ENCODE results near the gene CXXC1.
A peak's percentile ranks its signal among the peaks of the same experiment; 100 is the strongest.

CXXC1 gene

DNA sequence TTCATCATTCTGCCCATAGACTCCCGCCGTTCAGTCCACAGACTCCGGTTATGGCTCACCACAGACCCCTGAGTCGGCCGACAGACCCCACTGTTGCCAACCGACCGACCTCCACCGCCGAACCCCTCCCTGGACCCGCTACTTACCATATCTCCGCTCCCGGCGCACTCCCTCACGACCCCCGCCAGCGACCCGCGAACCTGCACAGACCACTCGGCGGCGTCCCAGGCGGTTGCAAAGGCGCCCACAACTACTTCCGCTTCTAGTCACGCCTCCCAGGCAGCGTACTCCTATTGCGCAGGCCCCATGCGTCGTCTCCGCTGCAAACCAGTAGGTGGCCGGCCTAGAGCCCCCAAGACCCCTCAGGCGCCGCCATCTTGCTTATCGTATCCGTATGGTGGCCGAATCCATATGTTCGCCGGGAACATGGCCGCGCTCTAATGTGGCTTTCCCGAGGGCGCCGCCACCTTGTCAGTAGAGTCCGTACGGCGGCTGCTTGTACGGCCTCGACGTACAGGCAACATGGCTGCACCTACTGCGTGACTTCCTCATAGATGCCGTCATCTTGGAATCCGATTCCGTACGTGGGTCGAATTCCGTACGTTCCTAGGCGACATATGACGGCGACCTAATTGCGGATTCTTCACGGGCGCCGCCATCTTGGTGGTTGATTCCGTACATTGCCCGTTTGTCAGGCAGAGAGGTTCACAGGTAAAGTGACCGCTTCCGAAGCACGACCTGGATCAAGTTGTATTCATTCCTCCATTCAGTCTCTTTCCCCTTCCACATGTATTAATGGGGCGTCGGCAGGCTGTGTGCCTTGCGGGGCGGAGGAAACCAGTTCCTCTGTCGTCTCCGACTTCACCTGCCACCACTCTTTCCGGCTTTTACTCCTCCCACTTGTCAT, at the start of gene CXXC1:
Gene CXXC1 (minus strand): TSS at position 252 of the 907 bp plus-strand sequence. CDS start 103 bp downstream, at position 149.
- H3K9me2 ChIP-seq (replicated peaks; ENCODE audit: insufficient read depth, low read length), result no peaks in the 10 kb centered on the region
- H3K27ac ChIP-seq (ENCODE audit: low read depth, low read length), result peak within 1 kb of the TSS; percentile 77
- peaks cover 21% of the 10 kb centered on the region for H3K79me2 ChIP-seq (ENCODE audit: insufficient read depth, low read length)
- H4K20me1 ChIP-seq (ENCODE audit: low read depth, low read length), result peaks cover 6% of the 10 kb centered on the region; the same call in 1 of the 2 replicates
- H3K4me2 ChIP-seq (ENCODE audit: low read depth, low read length, poor library complexity, severe bottlenecking), result peak within 1 kb of the TSS; percentile 54
- peak within 1 kb of the TSS; percentile 82 for H3K9ac ChIP-seq (ENCODE audit: low read length)
- H3K27me3 ChIP-seq (ENCODE audit: low read length), result no peaks in the 10 kb centered on the region
- peaks cover 14% of the 10 kb centered on the region for H3F3A ChIP-seq (ENCODE audit: insufficient read depth)
- H2AFZ ChIP-seq (ENCODE audit: low read depth, low read length, severe bottlenecking), result peak within 1 kb of the TSS; percentile 89
- H3K36me3 ChIP-seq (ENCODE audit: low read length), result no peaks in the 10 kb centered on the region
- no peaks in the 10 kb centered on the region for H3K9me3 ChIP-seq (ENCODE audit: insufficient read depth, low read length)
- TF ChIP-seq, protein P1, sequence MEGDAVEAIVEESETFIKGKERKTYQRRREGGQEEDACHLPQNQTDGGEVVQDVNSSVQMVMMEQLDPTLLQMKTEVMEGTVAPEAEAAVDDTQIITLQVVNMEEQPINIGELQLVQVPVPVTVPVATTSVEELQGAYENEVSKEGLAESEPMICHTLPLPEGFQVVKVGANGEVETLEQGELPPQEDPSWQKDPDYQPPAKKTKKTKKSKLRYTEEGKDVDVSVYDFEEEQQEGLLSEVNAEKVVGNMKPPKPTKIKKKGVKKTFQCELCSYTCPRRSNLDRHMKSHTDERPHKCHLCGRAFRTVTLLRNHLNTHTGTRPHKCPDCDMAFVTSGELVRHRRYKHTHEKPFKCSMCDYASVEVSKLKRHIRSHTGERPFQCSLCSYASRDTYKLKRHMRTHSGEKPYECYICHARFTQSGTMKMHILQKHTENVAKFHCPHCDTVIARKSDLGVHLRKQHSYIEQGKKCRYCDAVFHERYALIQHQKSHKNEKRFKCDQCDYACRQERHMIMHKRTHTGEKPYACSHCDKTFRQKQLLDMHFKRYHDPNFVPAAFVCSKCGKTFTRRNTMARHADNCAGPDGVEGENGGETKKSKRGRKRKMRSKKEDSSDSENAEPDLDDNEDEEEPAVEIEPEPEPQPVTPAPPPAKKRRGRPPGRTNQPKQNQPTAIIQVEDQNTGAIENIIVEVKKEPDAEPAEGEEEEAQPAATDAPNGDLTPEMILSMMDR (IDR thresholded peaks at IDR 0.05; ENCODE audit: insufficient read depth, low read length, poor library complexity, severe bottlenecking), result peak; percentile 52
- no peak for TF ChIP-seq EZH2phosphoT487 (conservative IDR thresholded peaks at IDR 0.05; ENCODE audit: low read length)
- H3K4me3 ChIP-seq (ENCODE audit: insufficient read depth, low read length, poor library complexity, severe bottlenecking), result peak within 1 kb of the TSS; percentile 80

DNA sequence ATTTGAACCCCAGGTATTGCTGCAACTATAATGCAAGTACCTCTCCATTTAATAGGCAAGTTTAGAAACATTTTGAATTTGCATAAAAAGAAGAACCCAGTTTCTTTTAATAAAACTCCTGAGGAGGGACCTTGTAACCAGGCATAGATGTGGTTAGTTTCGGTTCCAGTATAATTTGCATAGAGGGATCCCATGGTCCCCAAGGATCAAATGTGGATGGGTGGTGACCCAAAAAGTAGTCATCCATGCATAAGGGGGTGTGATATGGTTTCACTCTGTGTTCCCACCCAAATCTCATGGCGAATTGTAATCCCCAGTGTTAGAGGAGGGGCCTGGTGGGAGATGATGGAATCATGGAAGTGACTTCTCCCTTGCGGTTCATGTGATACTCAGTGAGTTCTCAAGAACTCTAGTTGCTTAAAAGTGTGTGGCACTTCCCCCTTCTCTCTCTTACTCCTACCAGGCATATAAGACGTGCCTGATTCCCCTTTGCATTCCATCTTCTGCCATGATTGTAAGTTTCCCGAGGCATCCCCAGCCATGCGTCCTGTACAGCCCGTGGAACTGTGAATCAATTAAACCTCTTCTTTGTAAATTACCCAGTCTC, 47.2 kb upstream of the CXXC1 start:
- no peaks in the 10 kb centered on the region for H3K27me3 ChIP-seq (ENCODE audit: low read length)
- no peaks in the 10 kb centered on the region for H4K20me1 ChIP-seq (ENCODE audit: low read depth, low read length)
- no peak for TF ChIP-seq EZH2phosphoT487 (conservative IDR thresholded peaks at IDR 0.05; ENCODE audit: low read length)
- TF ChIP-seq, protein P1 (IDR thresholded peaks at IDR 0.05; ENCODE audit: insufficient read depth, low read length, poor library complexity, severe bottlenecking), result no peak
- peaks cover 4% of the 10 kb centered on the region; the same call in 1 of the 2 replicates for H3K9me3 ChIP-seq (ENCODE audit: insufficient read depth, low read length)
- H3K4me3 ChIP-seq (ENCODE audit: insufficient read depth, low read length, poor library complexity, severe bottlenecking), result peak overlapping the region; percentile 1
- H2AFZ ChIP-seq (ENCODE audit: low read depth, low read length, severe bottlenecking), result no peak overlapping the region
- H3K79me2 ChIP-seq (ENCODE audit: insufficient read depth, low read length), result no peaks in the 10 kb centered on the region
- H3K9ac ChIP-seq (ENCODE audit: low read length), result no peak overlapping the region
- no peaks in the 10 kb centered on the region for H3F3A ChIP-seq (ENCODE audit: insufficient read depth)
- peak overlapping the region; percentile 33 for H3K4me2 ChIP-seq (ENCODE audit: low read depth, low read length, poor library complexity, severe bottlenecking)
- no peaks in the 10 kb centered on the region for H3K9me2 ChIP-seq (replicated peaks; ENCODE audit: insufficient read depth, low read length)
- no peak overlapping the region for H3K27ac ChIP-seq (ENCODE audit: low read depth, low read length)
- H3K36me3 ChIP-seq (ENCODE audit: low read length), result 0 out of 2 replicates have a peak, but pooled peaks cover 6% of the 10 kb centered on the region

DNA sequence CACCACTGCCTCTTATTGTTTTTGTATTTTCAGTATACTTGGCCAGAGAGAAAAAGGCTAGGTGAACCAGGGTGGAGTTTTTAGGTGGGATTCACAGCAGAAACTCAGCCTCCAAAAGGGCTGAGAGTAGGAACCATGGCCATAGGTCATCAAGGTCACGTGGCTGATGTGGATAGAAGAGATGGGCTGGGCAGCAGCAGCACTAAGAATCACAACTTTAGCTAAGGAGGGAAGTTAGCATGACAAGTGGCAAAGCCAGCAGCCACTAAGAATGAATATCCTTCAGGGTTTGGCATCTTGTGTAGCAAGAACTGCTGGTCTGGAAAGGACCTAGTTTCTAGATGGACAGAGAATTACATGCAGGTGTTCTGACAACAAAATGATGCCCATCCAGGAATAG, 44.2 kb upstream of the CXXC1 start:
- Histone ChIP-seq H3K27me3 (ENCODE audit: low read length) (no peaks in the 10 kb centered on the region), H3K4me2 (ENCODE audit: low read depth, low read length, poor library complexity, severe bottlenecking) (no peak overlapping the region), H4K20me1 (ENCODE audit: low read depth, low read length) (no peaks in the 10 kb centered on the region), H3K27ac (ENCODE audit: low read depth, low read length) (no peak overlapping the region), H3K36me3 (ENCODE audit: low read length) (0 out of 2 replicates have a peak, but pooled peaks cover 6% of the 10 kb centered on the region), H3K4me3 (ENCODE audit: insufficient read depth, low read length, poor library complexity, severe bottlenecking) (no peak overlapping the region), H3K79me2 (ENCODE audit: insufficient read depth, low read length) (no peaks in the 10 kb centered on the region), H3F3A (ENCODE audit: insufficient read depth) (no peaks in the 10 kb centered on the region), H3K9ac (ENCODE audit: low read length) (no peak overlapping the region), H2AFZ (ENCODE audit: low read depth, low read length, severe bottlenecking) (no peak overlapping the region), H3K9me3 (ENCODE audit: insufficient read depth, low read length) (peaks cover 4% of the 10 kb centered on the region; the same call in 1 of the 2 replicates), H3K9me2 (replicated peaks; ENCODE audit: insufficient read depth, low read length) (no peaks in the 10 kb centered on the region)
- no peak for TF ChIP-seq EZH2phosphoT487 (conservative IDR thresholded peaks at IDR 0.05; ENCODE audit: low read length)
- TF ChIP-seq, protein P1 (IDR thresholded peaks at IDR 0.05; ENCODE audit: insufficient read depth, low read length, poor library complexity, severe bottlenecking), result no peak

Measured in SU-DHL-6 (cell line).